GM13976 (cell line): ENCODE data around the gene CLNK.

Experiments used
- DNase-seq: peaks from one replicate; pipeline ENCODE4 v3.0.0; 2012; ENCODE audit warnings: low spot score
- CTCF ChIP-seq: IDR thresholded peaks from 2 replicates; pipeline ENCODE4 v1.5.1; 2012; ENCODE audit warnings: borderline replicate concordance, mild to moderate bottlenecking; ENCODE audit not compliant: insufficient read depth; ENCODE audit errors: extremely low read depth, missing control alignments, control extremely low read depth
- in situ Hi-C: fragments of 300-500 bp; cut with MboI; formaldehyde crosslinking; loops from one replicate; pipeline ENCODE4 v1.12.0; 2022; ENCODE audit warnings: low sequenced_read_pairs, mixed read lengths, inconsistent platforms; ENCODE audit not compliant: unreplicated experiment

CLNK gene

DNA sequence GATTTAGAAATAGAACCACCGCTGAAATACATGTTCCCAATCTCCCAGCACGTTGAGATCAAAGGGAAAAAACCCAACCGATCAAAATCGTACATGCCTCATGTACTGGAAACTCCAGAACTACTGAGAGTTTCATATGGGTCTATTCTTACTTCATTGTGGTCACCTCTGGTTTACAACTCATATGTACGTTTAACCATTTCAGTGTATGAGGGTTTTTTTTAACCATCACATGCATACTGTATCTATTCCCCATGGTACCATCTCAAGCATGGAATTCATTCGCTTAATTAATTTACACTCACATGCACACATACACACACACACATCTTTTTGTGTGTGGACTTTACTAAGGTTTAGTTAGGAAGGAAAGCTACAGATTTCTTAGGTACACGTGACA is 46.0 kb upstream of the CLNK start:
- DNase-seq = peak; percentile 53
- in situ Hi-C loops = no loop called here
- TF ChIP-seq CTCF = no peak

DNA sequence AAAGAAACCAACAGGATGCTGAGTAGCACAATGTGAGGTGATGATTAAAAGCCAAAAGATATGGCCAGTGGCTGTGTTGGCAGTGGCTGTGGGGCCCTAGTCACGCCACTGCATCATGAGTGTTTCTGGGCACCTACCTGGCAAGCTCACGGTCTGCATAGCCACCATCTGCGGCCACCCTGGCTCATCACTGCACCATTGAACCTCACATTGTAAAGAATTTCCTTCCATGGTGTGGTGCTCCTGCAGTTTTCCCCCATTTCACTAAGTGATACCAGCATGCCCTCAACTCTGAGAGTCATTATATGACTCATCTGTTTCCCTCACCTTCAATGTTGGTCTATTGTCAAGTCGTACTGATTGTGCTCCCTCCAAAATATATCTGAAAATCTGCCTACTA is 45.5 kb upstream of the CLNK start:
- TF ChIP-seq CTCF = no peak
- in situ Hi-C loops = no loop called here
- DNase-seq = no peak

DNA sequence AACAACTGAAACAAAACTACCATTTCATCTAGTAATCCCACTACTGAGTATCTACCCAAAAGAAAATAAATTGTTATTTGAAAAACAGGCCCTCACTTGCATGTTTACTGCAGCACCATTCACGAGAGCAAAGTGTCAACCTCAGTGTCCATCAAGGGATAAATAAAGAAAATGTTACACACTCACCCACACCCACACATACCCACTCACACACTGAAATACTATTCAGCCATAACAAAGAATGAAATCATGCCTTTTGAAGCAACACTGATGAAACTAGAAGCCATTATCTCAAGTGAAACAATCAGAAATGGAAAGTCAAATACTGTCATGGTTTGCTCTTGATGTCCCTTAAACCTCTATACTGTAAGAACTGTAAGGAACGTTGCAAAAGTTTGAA is 44.8 kb upstream of the CLNK start:
- DNase-seq = no peak
- in situ Hi-C loops = no loop called here
- TF ChIP-seq CTCF = no peak

GRCh38 chr4:10728016-10728415 is 43.4 kb upstream of the CLNK start:
- DNase-seq = no peak
- in situ Hi-C loops = no loop called here
- no peak for TF ChIP-seq CTCF

DNA sequence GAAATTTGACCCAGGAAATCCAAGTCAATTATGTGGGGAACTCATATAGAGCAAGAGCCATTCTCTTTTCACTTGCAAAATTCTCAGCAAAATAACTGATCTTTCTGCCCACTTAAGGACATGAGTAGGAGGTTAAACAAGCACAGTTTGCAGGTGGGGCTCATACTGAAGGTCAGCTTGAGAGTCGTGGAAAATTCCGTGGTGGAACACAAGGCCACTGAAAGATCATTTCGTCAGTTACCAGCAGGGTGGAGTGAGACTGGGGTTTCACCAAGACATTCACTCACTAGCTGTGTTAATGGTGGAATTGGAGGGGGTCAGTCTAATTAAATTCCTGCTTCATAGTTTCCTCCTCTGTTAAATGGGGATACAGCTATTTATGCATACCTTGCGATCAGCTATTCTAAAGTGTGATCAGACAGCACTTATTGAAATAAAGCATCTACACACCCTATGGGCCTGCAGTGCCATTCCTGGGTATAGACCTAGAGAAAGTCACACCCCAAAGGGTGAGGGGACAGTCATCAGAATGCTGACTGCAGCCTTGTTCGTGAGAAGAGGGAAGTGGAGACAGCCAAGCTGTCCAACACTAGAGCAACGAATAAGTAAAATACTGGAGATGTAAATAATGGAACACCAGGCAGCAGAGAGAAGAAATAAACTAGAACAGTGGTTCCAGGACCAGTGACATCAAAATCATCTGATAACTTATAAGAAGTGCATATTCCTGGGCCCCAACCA is 42.7 kb upstream of the CLNK start:
- no peak for TF ChIP-seq CTCF
- in situ Hi-C loops = no loop called here
- DNase-seq = peak; percentile 47

DNA sequence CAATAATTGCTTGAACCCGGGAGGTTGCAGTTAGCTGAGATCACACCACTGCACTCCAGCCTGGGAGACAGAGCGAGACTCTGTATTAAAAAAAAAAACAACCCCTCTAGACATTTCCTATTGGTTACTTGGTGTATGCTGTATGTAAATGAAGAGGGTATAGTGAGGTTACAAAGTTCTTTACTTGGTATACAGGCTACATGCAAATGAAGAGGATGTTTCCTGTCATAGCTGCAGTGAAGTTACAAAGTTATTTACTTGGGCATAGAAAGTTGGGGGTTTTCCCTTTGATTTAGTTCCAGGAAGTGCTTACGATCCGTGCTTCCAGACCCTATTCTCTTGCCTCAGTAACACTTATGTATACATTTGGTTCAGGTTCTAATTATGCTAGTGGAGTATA is 38.4 kb upstream of the CLNK start:
- DNase-seq = peak; percentile 50
- no peak for TF ChIP-seq CTCF
- in situ Hi-C loops = no loop called here
